GM12878 (cell line): ENCODE measurements around the gene GRAMD1A. TPM values are rescaled to one million over a fixed set of nuclear protein-coding genes. Genes with fewer than 3 reads are reported as not detected.

Experiments
- ATAC-seq: fragments of 200-7000 bp; cut with Tn5 transposase; 3 replicates; pipeline ENCODE4 v1.9.1; 2020; ENCODE audit warnings: mild to moderate bottlenecking, moderate library complexity
- BruUV-seq: library from RNA; stranded (reverse); fragments of 400-500 nt; replicated peaks from 2 replicates; lab custom pipeline; 2021; lab: Mats Ljungman, UMichigan
- CTCF ChIA-PET: fragments of 300-600 bp; sonication (Branson Sonifier 250); formaldehyde crosslinking; extraction: SDS; loops from one replicate; lab custom pipeline; 2021; ENCODE audit warnings: inconsistent platforms; lab: Yijun Ruan, JAX
- POLR2A ChIA-PET: fragments of 350-600 bp; formaldehyde crosslinking; extraction: SDS; loops from one replicate; lab custom pipeline; 2021; ENCODE audit warnings: inconsistent platforms; lab: Charles Lee
- RAD21 ChIA-PET: fragments of 300-600 bp; sonication (Branson Sonifier 250); formaldehyde crosslinking; loops from one replicate; lab custom pipeline; 2023; ENCODE audit warnings: antibody characterized with exemption; ENCODE audit not compliant: unreplicated experiment; lab: Charles Lee
- SMC1A ChIA-PET: fragments of 300-600 bp; sonication (Branson Sonifier 250); formaldehyde crosslinking; loops from one replicate; lab custom pipeline; 2023; ENCODE audit not compliant: unreplicated experiment, uncharacterized antibody; lab: Charles Lee
- DNase-seq: peaks from one replicate; pipeline ENCODE4 v3.0.0-alpha.2; 2011; ENCODE audit warnings: low read depth, low spot score
- FAIRE-seq: peaks from 3 replicates; lab custom pipeline; 2011; peaks lifted over from hg19 to GRCh38; lab: Jason Lieb, UNC
- H2AFZ ChIP-seq: 2 replicates; pipeline ENCODE4 v1.6.0; 2011; ENCODE audit warnings: low read depth, low read length, control low read depth; ENCODE audit not compliant: control insufficient read depth
- H3K27ac ChIP-seq: 2 replicates; pipeline ENCODE4 v1.5.1; 2011; ENCODE audit warnings: control low read depth; ENCODE audit not compliant: control insufficient read depth, insufficient read depth
- H3K27me3 ChIP-seq, 2 experiments: replicated peaks in 1 of 2; 2 replicates each; pipeline versions ENCODE4 v1.6.0 to v1.6.1; 2011; ENCODE audit warnings: low read length in 1 of 2; ENCODE audit not compliant: control insufficient read depth in 2 of 2, insufficient read depth in 2 of 2
- H3K36me3 ChIP-seq, 2 experiments: 2 replicates each; pipeline ENCODE4 v1.5.1; 2011; ENCODE audit warnings: low read length in 1 of 2; ENCODE audit not compliant: control insufficient read depth in 2 of 2, insufficient read depth in 2 of 2
- H3K4me1 ChIP-seq: 2 replicates; pipeline ENCODE4 v1.6.1; 2011; ENCODE audit warnings: mild to moderate bottlenecking, low read length, moderate library complexity, mixed read lengths; ENCODE audit not compliant: control insufficient read depth, insufficient read depth
- H3K4me2 ChIP-seq: 2 replicates; pipeline ENCODE4 v1.6.0; 2011; ENCODE audit warnings: control low read depth; ENCODE audit not compliant: control insufficient read depth, insufficient read depth
- H3K4me3 ChIP-seq: fragments of 200-600 bp; sonication (generic); 2 replicates; pipeline ENCODE4 v1.5.1; 2016
- H3K79me2 ChIP-seq: 2 replicates; pipeline ENCODE4 v1.6.0; 2011; ENCODE audit warnings: low read length; ENCODE audit not compliant: control insufficient read depth, insufficient read depth
- H3K9ac ChIP-seq: 2 replicates; pipeline ENCODE4 v1.8.0; 2011; ENCODE audit warnings: low read length, control low read depth, mixed read lengths; ENCODE audit not compliant: control insufficient read depth, insufficient read depth
- H3K9me3 ChIP-seq: replicated peaks from 3 replicates; pipeline ENCODE4 v1.5.1; 2011; ENCODE audit warnings: mild to moderate bottlenecking, low read length; ENCODE audit not compliant: control insufficient read depth, insufficient read depth
- H4K20me1 ChIP-seq: 2 replicates; pipeline ENCODE4 v1.6.0; 2011; ENCODE audit not compliant: control insufficient read depth, insufficient read depth
- CREM ChIP-seq: IDR thresholded peaks from 2 replicates; pipeline ENCODE4 v1.6.1; 2014; ENCODE audit warnings: antibody characterized with exemption, low read depth
- EED ChIP-seq: sonication (generic); IDR thresholded peaks from 2 replicates; pipeline ENCODE4 v1.6.1; 2016; ENCODE audit warnings: antibody characterized with exemption, low read depth
- EGR1 ChIP-seq, 2 experiments: IDR thresholded peaks; 1 replicate in 1 of 2; 2 replicates in 1 of 2; pipeline ENCODE4 v1.6.1; 2011 to 2012; ENCODE audit warnings: low read depth in 2 of 2, low read length in 2 of 2, borderline replicate concordance in 1 of 2, mild to moderate bottlenecking in 1 of 2, moderate library complexity in 1 of 2
- ETV6 ChIP-seq, 2 experiments: fragments of 450-650 bp in 1 of 2; IDR thresholded peaks in 1 of 2; conservative IDR thresholded peaks in 1 of 2; 2 replicates each; pipeline ENCODE4 v1.6.1; 2014; ENCODE audit warnings: antibody characterized with exemption in 1 of 2, borderline replicate concordance in 1 of 2, low read depth in 1 of 2, mild to moderate bottlenecking in 1 of 2, moderate library complexity in 1 of 2
- FOXM1 ChIP-seq: IDR thresholded peaks from 2 replicates; pipeline ENCODE4 v1.6.1; 2012; ENCODE audit warnings: low read depth, mild to moderate bottlenecking, inconsistent platforms, low read length, moderate library complexity
- GATAD2B ChIP-seq: fragments of 450-650 bp; conservative IDR thresholded peaks from 2 replicates; pipeline ENCODE4 v1.6.1; 2017; ENCODE audit warnings: low read depth, mild to moderate bottlenecking, moderate library complexity
- IKZF1 ChIP-seq: fragments of 450-650 bp; conservative IDR thresholded peaks from 2 replicates; pipeline ENCODE4 v1.6.1; 2017; ENCODE audit warnings: antibody characterized with exemption, mild to moderate bottlenecking
- MEF2A ChIP-seq: IDR thresholded peaks from 2 replicates; pipeline ENCODE4 v1.6.1; 2011; ENCODE audit warnings: low read depth, mild to moderate bottlenecking, low read length, moderate library complexity; ENCODE audit not compliant: insufficient read depth
- NFIC ChIP-seq: IDR thresholded peaks from 2 replicates; pipeline ENCODE4 v1.6.1; 2012; ENCODE audit warnings: low read depth, mild to moderate bottlenecking, inconsistent platforms, low read length, moderate library complexity
- PAX8 ChIP-seq: fragments of 450-650 bp; IDR thresholded peaks from 2 replicates; pipeline ENCODE4 v1.6.1; 2017; ENCODE audit warnings: mild to moderate bottlenecking, moderate library complexity
- POLR2A ChIP-seq: IDR thresholded peaks from 2 replicates; pipeline ENCODE4 v1.6.1; 2011; ENCODE audit warnings: low read depth, mild to moderate bottlenecking, low read length
- RB1 ChIP-seq: fragments of 450-650 bp; formaldehyde crosslinking; IDR thresholded peaks from 2 replicates; pipeline ENCODE4 v1.6.1; 2017; ENCODE audit warnings: mild to moderate bottlenecking, borderline replicate concordance
- SMAD5 ChIP-seq: IDR thresholded peaks from 2 replicates; pipeline ENCODE4 v1.6.1; 2016; ENCODE audit warnings: antibody characterized with exemption, low read depth
- SMARCA5 ChIP-seq: fragments of 450-650 bp; IDR thresholded peaks from 2 replicates; pipeline ENCODE4 v1.6.1; 2017; ENCODE audit warnings: mild to moderate bottlenecking
- ZBED1 ChIP-seq: IDR thresholded peaks from 2 replicates; pipeline ENCODE4 v1.6.1; 2016; ENCODE audit warnings: borderline replicate concordance
- WGBS: methylation state at CpG from one replicate; pipeline ENCODE4 v1.1.6; 2016; ENCODE audit warnings: low lambda C conversion rate; ENCODE audit not compliant: insufficient replicate concordance, insufficient coverage; ENCODE audit errors: missing lambda C conversion rate; 5-methylcytosine and 5-hydroxymethylcytosine counted together
- in situ Hi-C: fragments of 300-500 bp; cut with MboI; formaldehyde crosslinking; loops from 9 replicates; pipeline ENCODE4 v1.14.3; 2018; ENCODE audit warnings: mixed read lengths
- intact Hi-C: fragments of 100-400 bp; cut with micrococcal nuclease; formaldehyde crosslinking; loops from one replicate; pipeline ENCODE4 v1.14.2; 2022; ENCODE audit not compliant: unreplicated experiment
- polyA plus RNA-seq, 11 experiments: library from polyadenylated mRNA; depleted of rRNA in 4 of 11; unstranded in 6 of 11; stranded (reverse) in 5 of 11; fragments of >200 nt; fragmentation: Nextera tagmentation in 4 of 11; fragmentation: Illumina TruSeq in 1 of 11; extraction: Ambion mirVana in 4 of 11; extraction: Trizol in 1 of 11; gene quantifications; 1 replicate in 1 of 11; 2 replicates in 10 of 11; pipeline versions ENCODE4 v1.2.1 to v1.2.3, GENCODE V29; 2011 to 2016; ENCODE audit warnings: inconsistent platforms in 2 of 11, missing spikeins in 2 of 11, low read depth in 1 of 11
- total RNA-seq, 4 experiments: library from RNA; depleted of rRNA in 3 of 4; stranded (reverse); fragments of >200 nt in 3 of 4; fragmentation: Illumina TruSeq in 1 of 4; extraction: Trizol in 1 of 4; gene quantifications; 2 replicates each; pipeline versions ENCODE4 v1.2.1 to v1.2.3, GENCODE V29; 2013 to 2021
- TF ChIP-seq, protein P1 (sequence below): fragments of 450-650 bp; IDR thresholded peaks from 2 replicates; pipeline ENCODE4 v1.6.1; 2017; ENCODE audit warnings: mild to moderate bottlenecking

The GRAMD1A gene
- total and polyA plus RNA-seq, 10 of the 15 experiments (the other 5 are each of a cell fraction or from before 2014, with no cell fraction given) = 0.79 to 73.6 (median 35.3) TPM

DNA sequence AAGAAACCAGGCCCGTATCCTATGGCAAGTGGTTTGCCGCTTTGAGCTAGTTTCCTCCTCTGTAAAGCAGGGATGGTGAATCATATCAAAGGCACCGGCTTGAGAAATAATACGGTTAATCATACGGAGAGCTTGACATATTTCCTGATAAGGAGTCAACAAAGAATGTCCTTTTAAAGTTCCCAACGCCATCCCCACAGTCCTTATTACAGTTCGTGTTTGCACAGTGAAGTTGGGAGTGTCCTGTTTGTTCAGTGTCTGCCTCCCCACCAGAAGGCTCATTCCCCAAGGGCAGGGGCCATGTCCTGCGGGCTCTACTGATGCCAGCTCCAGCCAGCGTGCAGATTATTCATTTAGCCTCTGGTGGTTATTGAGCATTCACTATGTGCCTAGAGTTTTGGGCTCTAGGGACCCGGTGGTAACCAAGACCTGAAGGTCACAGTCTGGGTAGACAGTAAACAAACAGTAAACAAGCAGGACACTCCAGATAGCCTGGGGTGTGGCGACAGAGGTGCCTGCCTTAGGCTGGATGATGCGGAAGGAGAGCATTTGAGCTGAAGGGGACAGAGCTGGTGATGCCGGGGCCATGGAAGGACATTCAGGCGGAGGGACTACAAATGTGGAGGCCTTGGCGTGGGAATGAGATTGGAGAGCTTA, 6.3 kb downstream of the GRAMD1A start:
- Histone ChIP-seq H2AFZ (no peak overlapping the region), H3K4me1 (peaks cover 18% of the 10 kb centered on the region), H4K20me1 (peaks cover 6% of the 10 kb centered on the region; the same call in 1 of the 2 replicates), H3K27me3 (no peaks in the 10 kb centered on the region), H3K9ac (no peak overlapping the region), H3K79me2 (peaks cover 33% of the 10 kb centered on the region), H3K4me3 (no peak overlapping the region), H3K9me3 (no peaks in the 10 kb centered on the region), H3K4me2 (no peak overlapping the region), H3K27ac (no peak overlapping the region), H3K36me3 (peaks cover 6 to 20% of the 10 kb centered on the region in 2 experiments; a peak in 3 of 4 replicates)
- TF ChIP-seq GATAD2B (no peak), ZBED1 (no peak), POLR2A (0 out of 2 replicates have a peak, but pooled peaks have one; percentile 26)
- TF ChIP-seq, protein P1, sequence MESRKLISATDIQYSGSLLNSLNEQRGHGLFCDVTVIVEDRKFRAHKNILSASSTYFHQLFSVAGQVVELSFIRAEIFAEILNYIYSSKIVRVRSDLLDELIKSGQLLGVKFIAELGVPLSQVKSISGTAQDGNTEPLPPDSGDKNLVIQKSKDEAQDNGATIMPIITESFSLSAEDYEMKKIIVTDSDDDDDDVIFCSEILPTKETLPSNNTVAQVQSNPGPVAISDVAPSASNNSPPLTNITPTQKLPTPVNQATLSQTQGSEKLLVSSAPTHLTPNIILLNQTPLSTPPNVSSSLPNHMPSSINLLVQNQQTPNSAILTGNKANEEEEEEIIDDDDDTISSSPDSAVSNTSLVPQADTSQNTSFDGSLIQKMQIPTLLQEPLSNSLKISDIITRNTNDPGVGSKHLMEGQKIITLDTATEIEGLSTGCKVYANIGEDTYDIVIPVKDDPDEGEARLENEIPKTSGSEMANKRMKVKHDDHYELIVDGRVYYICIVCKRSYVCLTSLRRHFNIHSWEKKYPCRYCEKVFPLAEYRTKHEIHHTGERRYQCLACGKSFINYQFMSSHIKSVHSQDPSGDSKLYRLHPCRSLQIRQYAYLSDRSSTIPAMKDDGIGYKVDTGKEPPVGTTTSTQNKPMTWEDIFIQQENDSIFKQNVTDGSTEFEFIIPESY = no peak
- DNase-seq = no peak
- ATAC-seq = no peak
- SMC1A ChIA-PET = no interaction called here
- CTCF ChIA-PET = interaction anchor here (0.8 to 2.0 kb wide), 5 partner anchors 27 to 61 kb away, joined by 3 to 5 read pairs (median 3); no protein-coding TSS in a partner anchor
- no TSS peak for BruUV-seq
- FAIRE-seq = no peak
- intact Hi-C loops (no loop called here), in situ Hi-C loops (no loop called here)
- POLR2A ChIA-PET = no interaction called here
- WGBS = 98% methylated on average over 15 of the region's 15 CpGs
- RAD21 ChIA-PET = interaction anchor here (0.9 kb wide), 1 partner anchor 33 kb away, joined by 3 read pairs; no protein-coding TSS in a partner anchor

DNA sequence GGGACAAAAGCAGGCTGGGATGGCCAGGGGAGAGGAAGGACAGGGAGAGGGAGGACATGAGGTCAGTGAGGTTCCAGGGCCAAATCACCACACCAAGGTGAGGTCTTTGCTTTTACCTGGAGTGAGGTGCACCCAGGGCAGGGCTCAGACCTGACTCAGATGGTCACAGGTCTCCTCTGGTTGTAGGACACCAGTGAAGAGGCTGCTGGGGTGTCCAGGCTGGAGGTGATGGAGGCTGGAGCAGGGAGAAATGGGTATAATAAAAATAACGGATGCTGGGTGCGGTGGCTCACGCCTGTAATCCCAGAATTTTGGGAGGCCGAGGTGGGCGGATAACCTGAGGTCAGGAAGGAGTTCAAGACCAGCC, 6.9 kb downstream of the GRAMD1A start:
- ChIA-PET RAD21 (no interaction called here), POLR2A (no interaction called here), CTCF (interaction anchor here (0.8 to 2.1 kb wide), 5 partner anchors 27 to 60 kb away, joined by 3 to 10 read pairs (median 4); no protein-coding TSS in a partner anchor), SMC1A (no interaction called here)
- Histone ChIP-seq H3K36me3 (peaks cover 7 to 23% of the 10 kb centered on the region in 2 experiments), H3K4me1 (peaks cover 16% of the 10 kb centered on the region), H3K79me2 (peaks cover 29% of the 10 kb centered on the region), H3K4me3 (no peak overlapping the region), H3K9ac (no peak overlapping the region), H3K27ac (no peak overlapping the region), H3K27me3 (no peaks in the 10 kb centered on the region), H3K9me3 (no peaks in the 10 kb centered on the region), H4K20me1 (peaks cover 6% of the 10 kb centered on the region; the same call in 1 of the 2 replicates), H2AFZ (no peak overlapping the region), H3K4me2 (no peak overlapping the region)
- in situ Hi-C loops (no loop called here), intact Hi-C loops (no loop called here)
- 100% methylated on average over 5 of the region's 5 CpGs for WGBS
- DNase-seq (no peak), FAIRE-seq (no peak), ATAC-seq (no peak)
- no TSS peak for BruUV-seq
- no peak for TF ChIP-seq IKZF1
- no peak for TF ChIP-seq SMAD5
- no peak for TF ChIP-seq RB1
- TF ChIP-seq SMARCA5 = no peak
- TF ChIP-seq EGR1 (IDR thresholded peaks at IDR 0.05; ENCODE audit: borderline replicate concordance in 1 of 2, low read depth in 2 of 2, low read length in 2 of 2) = no peak
- no peak for TF ChIP-seq PAX8
- TF ChIP-seq CREM = no peak
- no peak for TF ChIP-seq ETV6 (conservative IDR thresholded peaks at IDR 0.05 in 1 of 2, IDR thresholded peaks at IDR 0.05 in 1 of 2; ENCODE audit: borderline replicate concordance in 1 of 2, low read depth in 1 of 2)
- TF ChIP-seq FOXM1 = no peak
- TF ChIP-seq NFIC = no peak
- TF ChIP-seq MEF2A = no peak
- no peak for TF ChIP-seq EED
